Panc1 (cell line): ENCODE results near the gene FRY. TPM values are rescaled to one million over a fixed set of nuclear protein-coding genes. Genes with fewer than 3 reads are reported as not detected.

Experiments
- ATAC-seq: fragments of 200-7000 bp; cut with Tn5 transposase; 2 replicates; pipeline ENCODE4 v1.9.1; 2020; ENCODE audit warnings: mild to moderate bottlenecking, moderate library complexity
- BruUV-seq: library from RNA; stranded (reverse); fragments of 400-500 nt; replicated peaks from 2 replicates; lab custom pipeline; 2021; lab: Mats Ljungman, UMichigan
- CTCF ChIA-PET: fragments of 300-600 bp; sonication (Branson Sonifier 250); formaldehyde crosslinking; loops from one replicate; lab custom pipeline; 2022; ENCODE audit warnings: antibody characterized with exemption; lab: Charles Lee
- POLR2A ChIA-PET: fragments of 300-600 bp; sonication (Branson Sonifier 250); formaldehyde crosslinking; loops from one replicate; lab custom pipeline; 2022; ENCODE audit warnings: antibody characterized with exemption; lab: Charles Lee
- DNase-seq: peaks from one replicate; pipeline ENCODE4 v3.0.0-alpha.2; 2010; ENCODE audit warnings: low read depth, low spot score
- H3K27ac ChIP-seq: 2 replicates; pipeline ENCODE4 v1.5.1; 2011; ENCODE audit warnings: mild to moderate bottlenecking, low read length, inconsistent platforms
- H3K27me3 ChIP-seq: fragments of 200-500 bp; sonication (Bioruptor generic); 2 replicates; pipeline ENCODE4 v1.6.0; 2014; ENCODE audit warnings: low read length, inconsistent platforms; ENCODE audit not compliant: control insufficient read depth, insufficient read depth
- H3K36me3 ChIP-seq: fragments of 200-500 bp; sonication (Bioruptor generic); 2 replicates; pipeline ENCODE4 v1.5.1; 2014; ENCODE audit warnings: inconsistent platforms, mild to moderate bottlenecking, low read length, moderate library complexity; ENCODE audit not compliant: control insufficient read depth, insufficient read depth
- H3K4me1 ChIP-seq: 2 replicates; pipeline ENCODE4 v1.5.1; 2011; ENCODE audit warnings: inconsistent platforms, mild to moderate bottlenecking, low read length, moderate library complexity; ENCODE audit not compliant: control insufficient read depth, insufficient read depth
- H3K4me3 ChIP-seq, 2 experiments: 2 replicates each; pipeline ENCODE4 v1.5.1; 2011 to 2012; ENCODE audit warnings: low read depth in 2 of 2, low read length in 2 of 2, mild to moderate bottlenecking in 2 of 2, inconsistent platforms in 1 of 2, moderate library complexity in 1 of 2
- H3K9me3 ChIP-seq: fragments of 200-500 bp; sonication (Bioruptor generic); 2 replicates; pipeline ENCODE4 v1.5.1; 2014; ENCODE audit warnings: low read depth, mild to moderate bottlenecking, inconsistent platforms, low read length, moderate library complexity; ENCODE audit not compliant: control insufficient read depth, insufficient read depth
- CTCF ChIP-seq: fragments of 450-650 bp; IDR thresholded peaks from 2 replicates; pipeline ENCODE4 v1.5.1; 2017; ENCODE audit warnings: mild to moderate bottlenecking
- POLR2AphosphoS5 ChIP-seq: IDR thresholded peaks from 2 replicates; pipeline ENCODE4 v1.6.1; 2012; ENCODE audit warnings: mild to moderate bottlenecking, low read depth, low read length, moderate library complexity
- REST ChIP-seq, 2 experiments: IDR thresholded peaks; 2 replicates each; pipeline ENCODE4 v1.6.1; 2011 to 2012; ENCODE audit warnings: low read depth in 2 of 2, control low read depth in 1 of 2, low read length in 1 of 2, mild to moderate bottlenecking in 1 of 2, moderate library complexity in 1 of 2; ENCODE audit not compliant: insufficient read depth in 1 of 2
- SIN3A ChIP-seq: IDR thresholded peaks from 2 replicates; pipeline ENCODE4 v1.6.1; 2012; ENCODE audit warnings: low read depth, mild to moderate bottlenecking, low read length, moderate library complexity, borderline replicate concordance; ENCODE audit not compliant: insufficient read depth
- TCF7L2 ChIP-seq: IDR thresholded peaks from 2 replicates; pipeline ENCODE4 v1.6.1; 2011; ENCODE audit warnings: mild to moderate bottlenecking, low read depth, low read length, inconsistent platforms
- in situ Hi-C: cut with HindIII; loops from 2 replicates; pipeline ENCODE4 v1.10.0; 2016; ENCODE audit warnings: low sequenced_read_pairs, low pct_unique_long_range_greater_than_20kb
- intact Hi-C: fragments of 100-400 bp; cut with micrococcal nuclease; formaldehyde crosslinking; loops from one replicate; pipeline ENCODE4 v1.10.0; 2022; ENCODE audit not compliant: unreplicated experiment
- total RNA-seq: library from RNA; stranded (reverse); gene quantifications from one replicate; pipeline ENCODE4 v1.2.1, GENCODE V29; 2021; ENCODE audit not compliant: unreplicated experiment

The FRY gene
- total RNA-seq, 1 experiment from 2014 or later = 0.18 TPM

GRCh38 chr13:32125221-32125689 lies 93.7 kb downstream of the FRY start:
- Histone ChIP-seq H3K36me3 (no peaks in the 10 kb centered on the region), H3K27me3 (no peaks in the 10 kb centered on the region), H3K4me1 (no peaks in the 10 kb centered on the region), H3K9me3 (no peaks in the 10 kb centered on the region), H3K4me3 (no peak overlapping the region), H3K27ac (no peak overlapping the region)
- ChIA-PET POLR2A (no interaction called here), CTCF (no interaction called here)
- no peak for ATAC-seq
- DNase-seq = no peak
- in situ Hi-C loops = no loop called here
- no TSS peak for BruUV-seq
- no peak for TF ChIP-seq POLR2AphosphoS5
- TF ChIP-seq TCF7L2 = no peak
- no peak for TF ChIP-seq CTCF
- no peak for TF ChIP-seq REST (IDR thresholded peaks at IDR 0.05; ENCODE audit: insufficient read depth in 1 of 2, low read depth in 2 of 2, low read length in 1 of 2)
- TF ChIP-seq SIN3A = no peak
- intact Hi-C loops = no loop called here

- Histone ChIP-seq H3K27me3 (no peaks in the 10 kb centered on the region), H3K9me3 (no peaks in the 10 kb centered on the region), H3K27ac (no peak overlapping the region), H3K4me1 (no peaks in the 10 kb centered on the region), H3K4me3 (no peak overlapping the region), H3K36me3 (no peaks in the 10 kb centered on the region)
- ChIA-PET CTCF (no interaction called here), POLR2A (no interaction called here)
- no peak for ATAC-seq
- no TSS peak for BruUV-seq
- intact Hi-C loops (no loop called here), in situ Hi-C loops (no loop called here)
- TF ChIP-seq CTCF (no peak), SIN3A (no peak), TCF7L2 (no peak), POLR2AphosphoS5 (no peak), REST (IDR thresholded peaks at IDR 0.05; ENCODE audit: insufficient read depth in 1 of 2, low read depth in 2 of 2, low read length in 1 of 2) (no peak)
- DNase-seq = no peak
These were observed 94.2 kb downstream of the FRY start for GRCh38 chr13:32125751-32126150.
